Muscle layer of colon (tissue), 2 donors: ENCODE measurements around the gene THOC7.

Source experiments
- H3K27ac ChIP-seq: one replicate; pipeline ENCODE4 v1.7.0; 2013; ENCODE audit warnings: low read depth, mild to moderate bottlenecking, low read length, moderate library complexity
- H3K27me3 ChIP-seq, 2 donors: one replicate each; pipeline ENCODE4 v1.7.0; 2013; ENCODE audit warnings: low read length in 2 of 2, mild to moderate bottlenecking in 2 of 2; ENCODE audit not compliant: insufficient read depth in 2 of 2, control insufficient read depth in 1 of 2
- H3K36me3 ChIP-seq: one replicate; pipeline ENCODE4 v1.7.0; 2013; ENCODE audit warnings: mild to moderate bottlenecking, low read length; ENCODE audit not compliant: insufficient read depth
- H3K4me1 ChIP-seq: one replicate; pipeline ENCODE4 v1.7.0; 2013; ENCODE audit warnings: mild to moderate bottlenecking, low read length; ENCODE audit not compliant: insufficient read depth
- H3K4me3 ChIP-seq, 2 donors: one replicate each; pipeline ENCODE4 v1.7.0; 2013; ENCODE audit warnings: low read length in 2 of 2, low read depth in 1 of 2, mild to moderate bottlenecking in 1 of 2, moderate library complexity in 1 of 2
- H3K9ac ChIP-seq: one replicate; pipeline ENCODE4 v1.7.0; 2013; ENCODE audit warnings: low read length
- H3K9me3 ChIP-seq: one replicate; pipeline ENCODE4 v1.7.0; 2013; ENCODE audit warnings: mild to moderate bottlenecking, low read length
- donor health status: abdominal sarcoma.
- donor health status: Adenocarcinoma of cecum.

THOC7 gene

DNA sequence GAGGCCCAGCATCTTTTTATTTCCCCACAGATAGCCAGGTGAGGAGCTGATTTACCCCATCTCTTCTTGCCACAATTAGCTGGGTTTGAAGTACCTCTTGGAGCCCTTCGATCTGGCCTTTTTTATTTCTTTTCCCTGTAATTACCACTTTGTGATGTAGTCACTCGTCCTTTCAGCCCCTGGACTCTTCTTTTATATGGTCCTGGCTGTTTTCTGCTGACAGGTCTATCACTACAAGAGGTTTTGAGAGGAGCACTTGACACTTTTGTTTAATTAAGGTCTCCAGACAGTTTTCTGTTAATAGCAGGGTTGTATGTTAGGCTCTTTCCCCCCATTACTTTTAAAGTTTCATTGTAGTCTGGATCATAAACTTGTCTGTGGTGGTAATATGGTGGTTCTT, 11.9 kb upstream of the THOC7 start:
- H3K27me3 ChIP-seq = no peaks in the 10 kb centered on the region
- no peak overlapping the region for H3K4me3 ChIP-seq
- no peak overlapping the region for H3K27ac ChIP-seq
- H3K9me3 ChIP-seq = no peaks in the 10 kb centered on the region
- H3K9ac ChIP-seq = no peak overlapping the region
- H3K4me1 ChIP-seq = peaks cover 38% of the 10 kb centered on the region
- no peaks in the 10 kb centered on the region for H3K36me3 ChIP-seq

DNA sequence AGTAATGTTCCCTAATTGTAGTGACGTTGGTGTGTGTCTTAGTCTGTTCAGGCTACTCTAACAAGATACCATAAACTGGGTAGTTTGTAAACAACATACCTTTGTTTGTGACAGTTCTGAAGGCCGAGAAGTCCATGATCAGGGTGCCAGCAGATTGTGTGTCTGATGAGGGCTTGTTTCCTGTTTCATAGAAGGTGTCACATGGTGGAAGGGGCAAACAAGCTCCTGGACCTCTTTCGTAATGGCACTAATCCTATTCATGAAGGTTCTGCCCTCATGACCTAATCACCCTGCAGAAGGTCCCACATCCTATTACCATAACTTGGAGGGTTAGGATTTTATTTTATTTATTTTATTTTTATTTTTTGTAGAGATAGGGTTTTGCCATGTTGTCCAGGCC, 11.2 kb upstream of the THOC7 start:
- H3K9me3 ChIP-seq = no peaks in the 10 kb centered on the region
- no peaks in the 10 kb centered on the region for H3K36me3 ChIP-seq
- no peak overlapping the region for H3K9ac ChIP-seq
- H3K4me3 ChIP-seq = no peak overlapping the region
- H3K4me1 ChIP-seq = peaks cover 38% of the 10 kb centered on the region
- no peaks in the 10 kb centered on the region for H3K27me3 ChIP-seq
- H3K27ac ChIP-seq = no peak overlapping the region

DNA sequence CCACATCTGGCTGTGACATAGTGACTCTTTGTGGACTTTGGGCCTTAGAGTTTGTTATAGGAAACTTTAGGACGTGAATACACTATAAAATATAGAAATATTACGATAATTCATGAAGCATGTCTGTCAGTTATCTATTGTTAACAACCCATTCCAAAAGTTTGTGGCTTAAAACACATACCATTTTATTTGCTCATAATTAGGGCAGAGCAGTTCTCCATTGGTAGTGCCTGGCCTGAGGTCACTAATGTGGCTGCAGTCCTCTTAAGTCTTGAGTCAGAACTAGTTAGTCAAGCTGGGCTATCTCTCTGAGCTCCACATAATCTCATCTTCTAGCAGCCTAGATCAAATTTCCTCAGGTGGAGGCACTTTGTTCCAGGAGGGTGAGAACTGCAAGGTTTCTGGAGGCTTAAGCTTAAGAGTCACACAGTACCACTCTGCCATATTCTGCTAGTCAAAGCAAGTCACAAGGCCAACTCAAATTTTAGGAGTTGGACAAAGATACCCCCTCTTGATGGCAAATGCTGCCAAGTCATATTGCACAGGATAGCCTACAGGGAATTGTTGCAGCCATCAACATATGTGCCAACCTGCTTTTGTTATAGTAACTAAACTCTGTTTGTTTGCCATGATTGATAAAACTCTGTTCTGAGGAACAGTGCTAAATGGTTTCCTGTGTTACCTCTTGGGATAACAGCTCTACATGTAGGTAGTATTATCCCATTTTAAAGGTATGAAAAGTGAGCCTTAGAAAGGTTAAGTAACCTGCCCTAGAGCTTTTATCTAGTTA, 8.7 kb upstream of the THOC7 start:
- no peaks in the 10 kb centered on the region for H3K27me3 ChIP-seq
- H3K27ac ChIP-seq = no peak overlapping the region
- H3K4me1 ChIP-seq = peaks cover 23% of the 10 kb centered on the region
- H3K36me3 ChIP-seq = no peaks in the 10 kb centered on the region
- no peaks in the 10 kb centered on the region for H3K9me3 ChIP-seq
- H3K4me3 ChIP-seq = no peak overlapping the region
- no peak overlapping the region for H3K9ac ChIP-seq

DNA sequence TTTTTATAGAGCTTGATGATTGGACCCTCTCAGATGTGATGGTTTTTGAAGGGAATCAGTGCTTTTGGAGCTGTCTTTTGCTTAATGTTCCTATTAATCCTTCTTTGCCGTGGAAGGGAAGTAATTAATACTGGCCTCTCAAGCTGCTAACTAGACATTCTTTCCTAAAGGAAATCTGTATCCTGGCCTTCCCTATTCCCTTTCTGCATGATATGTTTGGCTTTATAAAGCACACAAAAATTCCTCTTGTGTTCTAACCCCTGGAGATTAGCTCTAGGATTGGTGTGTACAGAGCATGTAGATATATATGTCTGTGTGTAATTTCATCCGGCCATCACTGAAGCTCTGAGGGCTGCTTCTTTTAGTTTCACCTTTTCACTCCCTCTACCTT, 7.0 kb upstream of the THOC7 start:
- Histone ChIP-seq H3K27ac (no peak overlapping the region), H3K9me3 (no peaks in the 10 kb centered on the region)

DNA sequence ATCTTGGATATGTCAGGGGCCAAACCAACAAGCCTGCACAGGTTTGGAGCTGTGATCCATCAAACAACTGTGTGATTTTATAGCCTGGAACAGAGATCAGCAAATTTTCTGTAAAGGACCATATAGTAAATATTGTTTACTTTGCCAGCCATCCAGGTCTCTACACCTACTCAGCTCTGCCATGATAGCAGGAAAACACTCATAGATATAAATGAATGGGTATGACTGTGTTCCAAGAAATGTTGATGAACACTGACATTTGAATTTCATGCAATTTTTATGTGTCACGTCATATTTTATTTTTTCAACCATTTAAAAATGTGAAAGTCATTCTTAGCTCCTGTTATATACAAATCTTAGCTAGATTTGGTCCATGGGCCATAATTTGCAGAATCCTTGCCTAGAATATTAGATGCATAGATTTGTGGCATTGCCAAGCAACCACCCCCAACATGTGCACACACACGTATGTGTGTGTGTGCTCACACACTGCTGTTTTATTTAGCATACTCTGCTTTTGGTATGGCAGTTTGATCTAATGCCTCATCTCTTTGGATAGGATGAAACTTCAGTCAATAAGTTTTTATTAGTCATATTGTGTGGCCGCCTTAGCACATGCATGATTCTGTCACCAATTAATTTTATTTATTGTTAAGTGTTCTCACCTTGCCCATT, 6.5 kb upstream of the THOC7 start:
- Histone ChIP-seq H3K27ac (no peak overlapping the region), H3K4me1 (peaks cover 3% of the 10 kb centered on the region), H3K9me3 (no peaks in the 10 kb centered on the region)

More for the DNA sequence above, 7.0 kb upstream of the THOC7 start:
- Histone ChIP-seq H3K9ac (no peak overlapping the region), H3K4me3 (no peak overlapping the region), H3K4me1 (peaks cover 6% of the 10 kb centered on the region), H3K36me3 (no peaks in the 10 kb centered on the region), H3K27me3 (no peaks in the 10 kb centered on the region)

DNA sequence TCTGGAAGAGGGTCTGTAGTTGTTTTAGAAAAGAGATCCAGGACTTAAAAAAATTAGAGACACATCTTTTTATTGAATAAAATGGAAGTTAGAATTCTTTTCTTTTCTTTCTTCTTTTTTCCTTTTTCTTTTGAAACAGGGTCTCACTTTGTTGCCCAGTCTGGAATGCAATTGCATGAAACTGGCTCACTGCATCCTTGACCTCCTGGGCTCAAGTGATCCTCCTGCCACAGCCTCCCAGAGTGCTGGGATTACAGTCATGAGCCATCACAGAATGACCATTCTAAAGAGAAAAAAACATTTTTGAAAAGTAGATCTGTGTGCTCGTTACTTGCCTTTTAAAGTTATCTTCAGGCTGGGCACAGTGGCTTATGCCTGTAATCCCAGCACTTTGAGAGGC, 3.6 kb upstream of the THOC7 start:
- Histone ChIP-seq H3K4me1 (peaks cover 15% of the 10 kb centered on the region), H3K27ac (no peak overlapping the region), H3K9ac (no peak overlapping the region), H3K4me3 (no peak overlapping the region), H3K9me3 (no peaks in the 10 kb centered on the region), H3K27me3 (no peaks in the 10 kb centered on the region), H3K36me3 (no peaks in the 10 kb centered on the region)

More for the DNA sequence above, 6.5 kb upstream of the THOC7 start:
- Histone ChIP-seq H3K27me3 (no peaks in the 10 kb centered on the region), H3K9ac (no peak overlapping the region), H3K4me3 (no peak overlapping the region), H3K36me3 (no peaks in the 10 kb centered on the region)

DNA sequence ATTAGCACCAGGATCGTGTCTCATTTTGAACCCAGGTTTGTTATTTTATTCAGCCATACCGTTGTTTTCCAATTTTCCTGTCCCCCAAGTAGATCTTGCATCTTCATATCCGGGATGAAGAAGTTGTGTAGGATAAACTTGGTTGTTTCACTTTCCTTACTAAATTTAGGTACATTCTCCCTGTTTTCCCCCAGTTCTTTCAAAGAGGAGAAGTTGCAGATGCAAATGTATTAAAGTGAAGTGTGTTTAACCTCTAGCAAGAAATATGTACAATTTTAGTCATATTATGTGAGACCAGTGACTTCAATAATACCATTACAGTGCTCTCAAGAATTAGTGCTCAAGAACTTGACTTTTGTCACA, 1.3 kb upstream of the THOC7 start:
- peaks cover 22% of the 10 kb centered on the region for H3K4me1 ChIP-seq
- H3K9ac ChIP-seq = peak overlapping the region; percentile 60
- no peak overlapping the region for H3K27ac ChIP-seq
- no peaks in the 10 kb centered on the region for H3K36me3 ChIP-seq
- peak overlapping the region; percentile 60 to 68 for H3K4me3 ChIP-seq
- H3K27me3 ChIP-seq = no peaks in the 10 kb centered on the region
- no peaks in the 10 kb centered on the region for H3K9me3 ChIP-seq

DNA sequence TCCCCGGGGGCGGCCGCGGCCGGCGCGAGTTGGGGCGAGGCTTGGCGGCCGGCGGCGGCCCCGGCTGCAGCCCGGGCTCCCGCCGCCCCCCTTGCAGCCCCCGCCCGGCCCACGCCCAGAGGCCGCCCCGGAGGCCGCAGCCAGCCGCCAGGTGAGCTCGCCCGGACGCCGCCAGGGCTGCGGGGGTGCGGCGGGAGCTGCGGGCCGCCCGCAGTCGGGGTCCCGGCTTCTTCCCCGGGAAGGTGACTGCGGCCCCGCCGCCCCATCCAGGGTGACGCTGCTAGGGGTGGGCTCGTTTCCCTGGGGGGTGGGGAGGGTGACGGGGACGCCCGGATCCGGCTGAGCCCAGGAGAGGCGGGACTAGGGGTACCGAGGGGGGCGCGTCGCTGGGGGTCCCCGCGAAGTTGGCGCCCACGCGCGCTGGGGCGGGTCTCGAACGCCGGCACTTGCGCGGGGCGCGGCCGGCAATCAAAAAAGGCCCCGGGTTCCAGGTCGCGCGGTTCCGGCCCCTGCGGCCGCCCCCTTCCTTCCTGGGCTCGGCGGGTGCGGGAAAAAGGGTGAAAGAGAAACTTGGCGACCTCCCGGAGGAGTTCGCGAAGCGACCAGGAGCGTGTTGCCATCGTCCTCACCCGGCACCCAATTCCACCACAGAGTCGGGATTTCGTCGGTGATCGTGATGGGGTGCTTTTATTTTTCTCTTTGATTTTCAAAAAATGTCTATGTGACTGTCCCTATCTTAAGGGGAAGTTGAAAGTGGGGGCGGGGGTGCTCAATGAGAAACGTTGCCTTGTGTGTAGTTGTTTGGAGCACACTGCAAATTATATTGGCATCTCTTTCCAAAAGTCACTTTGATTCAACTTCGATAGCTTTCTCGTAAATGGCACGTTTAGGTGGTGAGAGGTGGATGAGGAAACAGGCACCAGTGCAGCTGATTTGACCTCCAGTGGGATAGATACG, 681 bp upstream of the THOC7 start:
- Histone ChIP-seq H3K27ac (peak overlapping the region; percentile 83), H3K9me3 (no peaks in the 10 kb centered on the region), H3K4me1 (peaks cover 22% of the 10 kb centered on the region), H3K27me3 (no peaks in the 10 kb centered on the region), H3K9ac (peak overlapping the region; percentile 60), H3K36me3 (no peaks in the 10 kb centered on the region), H3K4me3 (peak overlapping the region; percentile 60 to 68)

DNA sequence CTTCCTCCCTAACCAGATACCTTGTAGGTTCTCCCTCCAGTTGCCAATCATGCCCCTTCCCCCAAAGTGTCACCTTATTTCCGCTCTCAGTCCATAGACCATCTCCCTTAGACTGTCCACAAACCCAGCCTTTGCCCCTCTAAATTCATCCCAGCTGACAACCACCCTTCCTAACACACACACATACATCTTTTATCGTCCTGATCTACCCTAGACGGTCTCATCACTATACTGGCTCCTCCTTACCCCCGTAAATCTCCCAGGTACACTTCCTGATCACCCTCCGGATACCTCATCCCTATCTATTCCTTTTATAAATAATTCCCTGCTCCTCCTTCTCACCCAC, 828 bp downstream of the THOC7 start:
- peak overlapping the region; percentile 64 to 99 for H3K4me3 ChIP-seq
- no peaks in the 10 kb centered on the region for H3K9me3 ChIP-seq
- no peaks in the 10 kb centered on the region for H3K27me3 ChIP-seq
- peak overlapping the region; percentile 93 for H3K27ac ChIP-seq
- peak overlapping the region; percentile 46 for H3K9ac ChIP-seq
- H3K36me3 ChIP-seq = no peaks in the 10 kb centered on the region
- H3K4me1 ChIP-seq = peaks cover 22% of the 10 kb centered on the region

DNA sequence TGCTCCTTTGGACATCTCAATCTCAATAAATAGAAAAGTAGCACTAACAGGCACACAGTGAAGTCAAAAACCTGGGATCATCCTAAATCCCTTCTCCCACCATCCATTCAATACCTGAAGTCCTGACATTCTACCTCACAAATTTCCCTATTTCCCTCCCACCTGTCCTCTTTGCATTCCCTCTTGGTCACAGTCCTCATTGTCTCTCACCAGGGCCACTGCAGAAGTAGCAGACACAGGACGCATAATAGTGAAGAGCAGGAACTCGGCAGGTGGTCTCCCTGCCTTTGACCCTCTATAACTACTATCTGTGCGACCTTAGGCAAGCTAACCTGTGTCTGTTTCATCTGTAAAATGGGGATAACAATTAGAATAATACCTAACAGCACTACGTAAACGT, 2.3 kb downstream of the THOC7 start:
- Histone ChIP-seq H3K4me3 (no peak overlapping the region), H3K27ac (no peak overlapping the region), H3K9ac (no peak overlapping the region), H3K9me3 (no peaks in the 10 kb centered on the region), H3K36me3 (no peaks in the 10 kb centered on the region), H3K4me1 (peaks cover 22% of the 10 kb centered on the region), H3K27me3 (no peaks in the 10 kb centered on the region)

DNA sequence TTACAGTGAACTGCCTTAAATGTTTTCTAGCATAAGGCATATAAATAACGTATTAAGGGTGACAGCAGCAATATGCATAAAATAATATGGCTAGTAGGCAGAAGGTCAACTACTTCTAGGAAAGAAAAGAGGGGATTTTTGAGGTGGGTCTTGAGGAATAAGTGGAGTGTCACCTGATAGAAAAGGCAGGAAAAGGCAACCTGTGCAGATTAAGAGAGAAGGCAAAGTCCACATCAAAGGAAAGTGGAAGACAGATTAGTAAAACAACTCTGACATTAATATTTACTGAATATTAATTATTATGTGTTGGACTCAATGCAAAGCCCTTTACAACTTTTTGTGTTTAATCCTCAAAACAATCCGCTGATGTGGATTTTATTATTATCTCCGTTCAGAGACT, 2.8 kb downstream of the THOC7 start:
- H3K4me1 ChIP-seq = peaks cover 22% of the 10 kb centered on the region
- no peak overlapping the region for H3K9ac ChIP-seq
- H3K27ac ChIP-seq = no peak overlapping the region
- H3K27me3 ChIP-seq = no peaks in the 10 kb centered on the region
- no peak overlapping the region for H3K4me3 ChIP-seq
- H3K9me3 ChIP-seq = no peaks in the 10 kb centered on the region
- H3K36me3 ChIP-seq = no peaks in the 10 kb centered on the region
